NCI-H2227 (cell line): ENCODE results near the gene AK6.
"Not testable (repeated sequence)": the region's sequence is repeated elsewhere in the genome, so short reads cannot be mapped to it uniquely, and the experiment has no call there.

Experiments used
- DNase-seq: peaks from one replicate; lab custom pipeline; 2025; ENCODE audit not compliant: unreplicated experiment; lab: John Stamatoyannopoulos, UW

Gene AK6

GRCh38 chr5:69341520-69342161 is 27.7 kb downstream of the AK6 start:
- no peak for DNase-seq

GRCh38 chr5:69335341-69335935 is 33.9 kb downstream of the AK6 start:
- no peak for DNase-seq

- peak; percentile 78 for DNase-seq
Observed at GRCh38 chr5:69334793-69335268, 34.5 kb downstream of the AK6 start.

GRCh38 chr5:69333668-69334315 is 35.5 kb downstream of the AK6 start:
- DNase-seq: not testable (repeated sequence)

GRCh38 chr5:69331528-69332445 is 37.5 kb downstream of the AK6 start:
- DNase-seq: no peak

GRCh38 chr5:69329905-69330489 is 39.3 kb downstream of the AK6 start:
- no peak for DNase-seq

GRCh38 chr5:69326365-69326764 is 43.0 kb downstream of the AK6 start:
- no peak for DNase-seq

GRCh38 chr5:69317391-69317790 is 51.9 kb downstream of the AK6 start:
- DNase-seq: no peak

- DNase-seq: no peak
Observed at GRCh38 chr5:69315972-69316371, 53.3 kb downstream of the AK6 start.

GRCh38 chr5:69313428-69313827 is 55.9 kb downstream of the AK6 start:
- DNase-seq: no peak

GRCh38 chr5:69312459-69313160 is 56.7 kb downstream of the AK6 start:
- no peak for DNase-seq

GRCh38 chr5:69309380-69309779 is 59.9 kb downstream of the AK6 start:
- DNase-seq: no peak

- no peak for DNase-seq
Observed at GRCh38 chr5:69308046-69308553, 61.2 kb downstream of the AK6 start.

GRCh38 chr5:69305512-69305911 is 63.8 kb downstream of the AK6 start:
- no peak for DNase-seq
